Heart left ventricle (tissue), 16 donors: ENCODE data around the gene USP12. TPM values are rescaled to one million over a fixed set of nuclear protein-coding genes. Genes with fewer than 3 reads are reported as not detected.

ENCODE experiments used
- ATAC-seq, 4 donors: fragments of 200-7000 bp; cut with Tn5 transposase; one replicate each; pipeline ENCODE4 v1.9.1; 2020 to 2022; ENCODE audit warnings: moderate library complexity in 4 of 4, mild to moderate bottlenecking in 3 of 4, moderate number of reproducible peaks in 1 of 4
- DNase-seq, 5 donors: peaks; one replicate each; pipeline ENCODE4 v3.0.0-alpha.2; 2020
- H3K27ac ChIP-seq, 12 donors: fragments of 200-600 bp; sonication (generic) in 4 of 12; one replicate each; pipeline versions ENCODE4 v1.5.0 to v1.8.0; 2016 to 2022; ENCODE audit warnings: mild to moderate bottlenecking in 2 of 12
- H3K27me3 ChIP-seq, 9 donors: fragments of 200-600 bp; sonication (generic) in 2 of 9; one replicate each; pipeline versions ENCODE4 v1.5.1 to v1.8.0; 2016 to 2022; ENCODE audit warnings: mild to moderate bottlenecking in 3 of 9
- H3K36me3 ChIP-seq, 9 donors: fragments of 200-600 bp; sonication (generic) in 2 of 9; one replicate each; pipeline versions ENCODE4 v1.5.0 to v1.8.0; 2018 to 2022; ENCODE audit warnings: mild to moderate bottlenecking in 2 of 9
- H3K4me1 ChIP-seq, 12 donors: fragments of 200-600 bp; sonication (generic) in 4 of 12; one replicate each; pipeline versions ENCODE4 v1.5.0 to v1.8.0; 2016 to 2022; ENCODE audit warnings: mild to moderate bottlenecking in 3 of 12
- H3K4me3 ChIP-seq, 12 donors: fragments of 200-600 bp; sonication (generic) in 4 of 12; one replicate each; pipeline versions ENCODE4 v1.5.0 to v1.8.0; 2017 to 2022; ENCODE audit warnings: mild to moderate bottlenecking in 9 of 12, moderate library complexity in 4 of 12
- H3K9me3 ChIP-seq, 12 donors: fragments of 200-600 bp; sonication (generic) in 4 of 12; one replicate each; pipeline versions ENCODE4 v1.5.0 to v1.8.0; 2016 to 2022; ENCODE audit warnings: mild to moderate bottlenecking in 1 of 12
- POLR2A ChIP-seq, 2 donors: fragments of 450-650 bp; IDR thresholded peaks; one replicate each; pipeline ENCODE4 v1.6.1; 2017; ENCODE audit warnings: antibody characterized with exemption in 2 of 2, mild to moderate bottlenecking in 2 of 2, moderate library complexity in 2 of 2
- WGBS, 4 donors: extraction: QIAGEN DNeasy Blood & Tissue Kit in 2 of 4; methylation state at CpG; one replicate each; pipeline versions ENCODE4 v1.1.5 to v1.1.7; 2013 to 2018; 5-methylcytosine and 5-hydroxymethylcytosine counted together
- intact Hi-C, 10 donors: fragments of 100-400 bp; cut with DNase I; formaldehyde crosslinking; loops; one replicate each; pipeline versions ENCODE4 v1.11.1 to v1.14.2; 2022
- polyA plus RNA-seq, 2 donors: library from polyadenylated mRNA; stranded (reverse); fragments of 200-250 nt; gene quantifications; one replicate each; pipeline ENCODE4 v1.2.3, GENCODE V29; 2013
- total RNA-seq, 9 donors: library from RNA; depleted of rRNA in 2 of 9; stranded (reverse); fragments of >200 nt in 2 of 9; fragmentation: NEBNext Ultra II Directional in 3 of 9; extraction: Animal tissue kit (Norgen Biotek cat#: 25700) in 3 of 9; gene quantifications; one replicate each; pipeline versions ENCODE4 v1.1.0 to v1.2.4, GENCODE V29; 2016 to 2023
- TF ChIP-seq, protein P1 (sequence below), 12 donors: fragments of 200-600 bp; sonication (generic) in 4 of 12; IDR thresholded peaks; one replicate each; pipeline versions ENCODE4 v1.5.0 to v1.8.0; 2018 to 2022; ENCODE audit warnings: antibody characterized with exemption in 12 of 12, mild to moderate bottlenecking in 5 of 12
- donor health status: ischemic (EF 13 %, LVEDD 7.1; RV severe dilation, severe dysfunction).
- donor health status: healthy with polysubstance abuse.
- donor health status: DM: no; HTN: yes; CAD: no.
- donor health status: DM: no; HTN: no; CAD: no.
- donor health status: ischemic (EF 25% LVEDD 6.9; RV normal size, moderate dysfunction).
- donor health status: ischemic (EF 25% LVEDD 5.7; RV mildly dilated, moderate dysfunction).
- donor health status: healthy.
- donor health status: DM: yes; HTN: yes; CAD: no.
- donor health status: ischemic (EF 35%, LVEDD 5.7; RV mildly dilated, moderate dysfunction).
- donor health status: nonischemic (EF 11% LVEDD 7.7; RV severe dilation, severe dysfunction).
- donor health status: DM: yes; HTN: yes; CAD: no.
- donor health status: PGD.
- donor health status: ischemic (EF 29% LVEDD 5.4; RV normal size, mild dysfunction).
- donor health status: nonischemic (EF 23%, LVEDD 6.1; RV moderate dilation, normal function).

USP12 gene
- total and polyA plus RNA-seq, 11 donors: 5.1 to 35.4 (median 20.8) TPM

DNA sequence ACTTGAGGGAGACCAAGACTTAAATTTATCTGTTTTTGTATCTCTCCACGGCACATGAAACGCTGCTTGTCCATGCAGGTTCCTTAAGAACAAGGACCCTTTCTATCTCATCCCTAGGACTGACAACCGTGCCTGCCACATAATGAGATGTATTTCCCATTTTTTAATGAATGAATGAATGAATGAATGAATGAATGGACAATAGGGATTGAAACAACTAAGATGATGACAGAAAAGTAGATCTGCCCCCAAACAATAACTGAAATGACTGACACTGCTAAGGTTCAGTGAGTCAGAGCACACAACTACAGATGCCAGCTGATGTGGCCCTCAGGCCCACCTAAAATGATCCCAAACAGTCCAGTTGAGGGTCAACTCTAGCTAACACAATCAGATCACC, 69.8 kb downstream of the USP12 start:
- peaks cover 0 to 8% (median 0%) of the 10 kb centered on the region in 12 donors for H3K4me1 ChIP-seq
- TF ChIP-seq, protein P1, sequence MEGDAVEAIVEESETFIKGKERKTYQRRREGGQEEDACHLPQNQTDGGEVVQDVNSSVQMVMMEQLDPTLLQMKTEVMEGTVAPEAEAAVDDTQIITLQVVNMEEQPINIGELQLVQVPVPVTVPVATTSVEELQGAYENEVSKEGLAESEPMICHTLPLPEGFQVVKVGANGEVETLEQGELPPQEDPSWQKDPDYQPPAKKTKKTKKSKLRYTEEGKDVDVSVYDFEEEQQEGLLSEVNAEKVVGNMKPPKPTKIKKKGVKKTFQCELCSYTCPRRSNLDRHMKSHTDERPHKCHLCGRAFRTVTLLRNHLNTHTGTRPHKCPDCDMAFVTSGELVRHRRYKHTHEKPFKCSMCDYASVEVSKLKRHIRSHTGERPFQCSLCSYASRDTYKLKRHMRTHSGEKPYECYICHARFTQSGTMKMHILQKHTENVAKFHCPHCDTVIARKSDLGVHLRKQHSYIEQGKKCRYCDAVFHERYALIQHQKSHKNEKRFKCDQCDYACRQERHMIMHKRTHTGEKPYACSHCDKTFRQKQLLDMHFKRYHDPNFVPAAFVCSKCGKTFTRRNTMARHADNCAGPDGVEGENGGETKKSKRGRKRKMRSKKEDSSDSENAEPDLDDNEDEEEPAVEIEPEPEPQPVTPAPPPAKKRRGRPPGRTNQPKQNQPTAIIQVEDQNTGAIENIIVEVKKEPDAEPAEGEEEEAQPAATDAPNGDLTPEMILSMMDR (IDR thresholded peaks at IDR 0.05): no peak
- no peak for TF ChIP-seq POLR2A (IDR thresholded peaks at IDR 0.05)
- H3K27ac ChIP-seq: no peak overlapping the region
- ATAC-seq (no peak), DNase-seq (no peak)
- H3K4me3 ChIP-seq: no peak overlapping the region
- H3K27me3 ChIP-seq: no peaks in the 10 kb centered on the region
- intact Hi-C loops: no loop called here
- H3K9me3 ChIP-seq: no peaks in the 10 kb centered on the region
- WGBS, 4 donors: 96 to 99% (median 97%) methylated on average over 3 of the region's 3 CpGs
- H3K36me3 ChIP-seq: peaks cover 0 to 46% (median 25%) of the 10 kb centered on the region in 9 donors

DNA sequence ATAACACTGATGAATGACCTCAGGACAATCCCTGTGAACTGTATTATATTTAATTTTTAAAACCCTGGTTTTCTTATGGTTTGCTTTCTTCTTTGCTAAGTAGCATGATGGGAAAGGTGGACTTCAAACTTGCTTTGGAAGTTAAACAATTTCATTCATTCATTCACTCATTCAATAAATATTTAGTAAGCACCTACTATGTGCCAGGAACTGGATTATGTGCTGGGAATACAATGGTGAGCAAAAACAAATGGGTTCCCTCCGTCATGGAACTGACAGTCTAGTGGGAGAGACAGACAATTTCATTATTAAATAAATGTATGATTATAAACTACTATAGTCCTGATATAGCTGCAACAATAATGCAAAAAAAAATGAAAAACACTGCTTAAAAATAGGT, 70.3 kb downstream of the USP12 start:
- H3K36me3 ChIP-seq: peaks cover 0 to 46% (median 25%) of the 10 kb centered on the region in 9 donors
- intact Hi-C loops: no loop called here
- WGBS, 4 donors: 97 to 100% (median 98%) methylated on average over 1 of the region's 1 CpG
- peaks cover 0 to 8% (median 0%) of the 10 kb centered on the region in 12 donors for H3K4me1 ChIP-seq
- TF ChIP-seq, protein P1 (IDR thresholded peaks at IDR 0.05): no peak
- no peak for TF ChIP-seq POLR2A (IDR thresholded peaks at IDR 0.05)
- ATAC-seq: no peak
- H3K27ac ChIP-seq: no peak overlapping the region
- no peaks in the 10 kb centered on the region for H3K9me3 ChIP-seq
- no peaks in the 10 kb centered on the region for H3K27me3 ChIP-seq
- no peak for DNase-seq
- no peak overlapping the region for H3K4me3 ChIP-seq

DNA sequence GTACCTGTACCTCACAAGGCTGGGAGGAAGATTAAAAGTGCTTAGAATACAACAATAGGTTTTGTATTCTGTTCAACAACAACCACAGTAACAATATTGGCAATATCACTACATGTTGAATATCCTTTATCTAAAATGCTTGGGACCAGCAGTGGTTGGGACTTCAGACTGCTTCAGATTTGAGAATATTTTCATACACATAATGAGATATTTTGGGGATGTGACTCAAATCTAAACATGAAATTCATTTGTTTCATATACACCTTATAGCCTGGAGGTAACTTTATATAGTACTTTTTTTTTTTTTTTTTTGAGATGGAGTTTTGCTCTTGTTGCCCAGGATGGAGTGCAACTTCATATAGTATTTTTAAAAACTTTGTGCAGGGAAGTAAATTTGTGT, 73.9 kb downstream of the USP12 start:
- no peak for ATAC-seq
- peaks cover 0 to 8% (median 0%) of the 10 kb centered on the region in 12 donors for H3K4me1 ChIP-seq
- H3K9me3 ChIP-seq: no peaks in the 10 kb centered on the region
- H3K27me3 ChIP-seq: no peaks in the 10 kb centered on the region
- H3K4me3 ChIP-seq: no peak overlapping the region
- H3K36me3 ChIP-seq: peaks cover 0 to 52% (median 22%) of the 10 kb centered on the region in 9 donors
- no peak for DNase-seq
- no peak overlapping the region for H3K27ac ChIP-seq
- TF ChIP-seq POLR2A (IDR thresholded peaks at IDR 0.05): no peak
- TF ChIP-seq, protein P1 (IDR thresholded peaks at IDR 0.05): no peak
- intact Hi-C loops: loop anchor here in 1 of 10 donors (10.0 kb wide), 1 partner anchor 67 kb away; no protein-coding TSS in a partner anchor

DNA sequence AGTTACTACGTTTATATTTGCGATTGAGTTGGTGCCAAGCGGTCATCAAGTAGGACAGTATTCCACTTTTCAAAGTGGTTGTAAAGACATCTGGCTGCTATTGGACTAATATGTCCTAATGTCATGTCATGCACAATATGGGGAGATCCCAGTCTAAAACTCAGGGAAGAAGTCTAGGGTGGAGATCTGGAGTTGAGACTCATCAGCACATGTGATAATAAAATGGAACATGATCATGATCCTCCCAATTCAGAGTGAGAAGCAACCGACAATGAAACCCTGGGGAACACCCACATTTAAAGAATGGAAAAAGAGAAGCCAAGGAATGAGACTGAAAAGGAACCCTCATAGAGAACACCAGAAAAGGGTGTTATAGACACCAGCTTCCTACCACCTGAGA, 80.2 kb downstream of the USP12 start:
- H3K4me3 ChIP-seq: no peak overlapping the region
- TF ChIP-seq, protein P1 (IDR thresholded peaks at IDR 0.05): no peak
- no peak for TF ChIP-seq POLR2A (IDR thresholded peaks at IDR 0.05)
- intact Hi-C loops: loop anchor here in 1 of 10 donors (10.0 kb wide), 1 partner anchor 73 kb away; no protein-coding TSS in a partner anchor
- H3K27me3 ChIP-seq: no peaks in the 10 kb centered on the region
- H3K36me3 ChIP-seq: peaks cover 0 to 80% (median 46%) of the 10 kb centered on the region in 9 donors
- no peaks in the 10 kb centered on the region for H3K9me3 ChIP-seq
- no peaks in the 10 kb centered on the region for H3K4me1 ChIP-seq
- 93 to 96% (median 94%) methylated on average over 4 of the region's 4 CpGs for WGBS, 4 donors
- DNase-seq (no peak), ATAC-seq (no peak)
- no peak overlapping the region for H3K27ac ChIP-seq
